ENCODE results near the gene RTKN. TPM values are rescaled to one million over a fixed set of nuclear protein-coding genes. Genes with fewer than 3 reads are reported as not detected.
A peak's percentile ranks its signal among the peaks of the same experiment; 100 is the strongest.

RTKN gene
- total and polyA plus RNA-seq, 2 of the 13 experiments (the other 11 are each of a cell fraction or from before 2014, with no cell fraction given), result 159 to 166 TPM

DNA sequence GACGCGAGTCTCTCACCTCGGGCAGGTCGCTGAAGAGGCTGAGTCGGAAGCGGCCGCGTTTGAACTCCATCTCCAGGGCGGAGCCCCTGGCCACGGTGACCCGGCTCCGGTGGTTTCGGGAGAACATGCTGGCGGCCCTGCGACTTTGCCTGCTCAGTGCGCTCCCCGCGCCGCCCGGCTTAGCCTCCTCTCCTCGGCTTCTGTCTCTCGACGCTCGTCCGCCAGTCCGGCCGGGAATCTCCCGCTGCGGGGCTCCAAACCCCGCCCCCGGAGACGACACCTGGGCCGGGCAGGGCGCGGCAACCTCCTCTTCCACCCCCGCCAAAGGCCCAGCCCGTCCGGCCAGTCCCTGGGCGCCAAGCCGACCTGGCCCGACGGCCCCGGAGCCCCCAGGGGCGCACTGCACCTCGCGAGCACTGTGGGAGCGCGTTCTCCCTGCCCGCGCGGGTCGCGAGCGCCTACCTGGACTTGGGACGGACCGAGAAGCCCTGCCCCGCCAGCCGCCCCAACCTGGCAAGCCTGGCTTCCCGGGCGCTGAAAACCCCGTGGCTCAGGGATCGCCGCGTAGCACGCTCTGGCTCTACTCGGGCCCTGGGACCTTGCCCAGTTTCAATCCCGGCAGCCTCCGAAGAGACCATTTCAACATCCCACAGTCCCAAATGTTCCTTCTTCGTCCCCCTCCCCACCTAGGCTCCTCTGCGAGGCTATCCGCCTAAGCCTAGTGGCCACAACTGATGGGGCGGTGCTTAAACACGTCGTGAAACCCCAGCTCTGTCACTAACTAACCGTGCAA lies at the start of gene RTKN (continued):
- TF ChIP-seq, protein P1, sequence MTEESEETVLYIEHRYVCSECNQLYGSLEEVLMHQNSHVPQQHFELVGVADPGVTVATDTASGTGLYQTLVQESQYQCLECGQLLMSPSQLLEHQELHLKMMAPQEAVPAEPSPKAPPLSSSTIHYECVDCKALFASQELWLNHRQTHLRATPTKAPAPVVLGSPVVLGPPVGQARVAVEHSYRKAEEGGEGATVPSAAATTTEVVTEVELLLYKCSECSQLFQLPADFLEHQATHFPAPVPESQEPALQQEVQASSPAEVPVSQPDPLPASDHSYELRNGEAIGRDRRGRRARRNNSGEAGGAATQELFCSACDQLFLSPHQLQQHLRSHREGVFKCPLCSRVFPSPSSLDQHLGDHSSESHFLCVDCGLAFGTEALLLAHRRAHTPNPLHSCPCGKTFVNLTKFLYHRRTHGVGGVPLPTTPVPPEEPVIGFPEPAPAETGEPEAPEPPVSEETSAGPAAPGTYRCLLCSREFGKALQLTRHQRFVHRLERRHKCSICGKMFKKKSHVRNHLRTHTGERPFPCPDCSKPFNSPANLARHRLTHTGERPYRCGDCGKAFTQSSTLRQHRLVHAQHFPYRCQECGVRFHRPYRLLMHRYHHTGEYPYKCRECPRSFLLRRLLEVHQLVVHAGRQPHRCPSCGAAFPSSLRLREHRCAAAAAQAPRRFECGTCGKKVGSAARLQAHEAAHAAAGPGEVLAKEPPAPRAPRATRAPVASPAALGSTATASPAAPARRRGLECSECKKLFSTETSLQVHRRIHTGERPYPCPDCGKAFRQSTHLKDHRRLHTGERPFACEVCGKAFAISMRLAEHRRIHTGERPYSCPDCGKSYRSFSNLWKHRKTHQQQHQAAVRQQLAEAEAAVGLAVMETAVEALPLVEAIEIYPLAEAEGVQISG (CRISPR knock-in tag; IDR thresholded peaks at IDR 0.05), result peak; percentile 86
- no peak for TF ChIP-seq ZBTB8A (CRISPR knock-in tag; IDR thresholded peaks at IDR 0.05; ENCODE audit: borderline replicate concordance, low read depth)
- TF ChIP-seq ZNF772 (CRISPR knock-in tag; IDR thresholded peaks at IDR 0.05), result peak; percentile 91
- no peak for TF ChIP-seq SETDB1 (CRISPR knock-in tag; IDR thresholded peaks at IDR 0.05; ENCODE audit: borderline replicate concordance)
- TF ChIP-seq ZNF256 (CRISPR knock-in tag; conservative IDR thresholded peaks at IDR 0.05), result no peak; the same call in 1 of the 2 replicates
- 0 out of 2 replicates have a peak, but pooled peaks have one; percentile 80 for TF ChIP-seq ZNF577 (CRISPR knock-in tag; IDR thresholded peaks at IDR 0.05; ENCODE audit: borderline replicate concordance, low read depth)
- no peak; the same call in 1 of the 2 replicates for TF ChIP-seq HMG20A (CRISPR knock-in tag; IDR thresholded peaks at IDR 0.05; ENCODE audit: borderline replicate concordance)
- TF ChIP-seq ZNF260 (CRISPR knock-in tag; IDR thresholded peaks at IDR 0.05; ENCODE audit: borderline replicate concordance, low read depth), result no peak
- TF ChIP-seq, protein P2, sequence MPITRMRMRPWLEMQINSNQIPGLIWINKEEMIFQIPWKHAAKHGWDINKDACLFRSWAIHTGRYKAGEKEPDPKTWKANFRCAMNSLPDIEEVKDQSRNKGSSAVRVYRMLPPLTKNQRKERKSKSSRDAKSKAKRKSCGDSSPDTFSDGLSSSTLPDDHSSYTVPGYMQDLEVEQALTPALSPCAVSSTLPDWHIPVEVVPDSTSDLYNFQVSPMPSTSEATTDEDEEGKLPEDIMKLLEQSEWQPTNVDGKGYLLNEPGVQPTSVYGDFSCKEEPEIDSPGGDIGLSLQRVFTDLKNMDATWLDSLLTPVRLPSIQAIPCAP (CRISPR knock-in tag; IDR thresholded peaks at IDR 0.05; ENCODE audit: low read depth), result no peak
- TF ChIP-seq ZNF878 (CRISPR knock-in tag; IDR thresholded peaks at IDR 0.05), result peak; percentile 94; the same call in 1 of the 2 replicates
- TF ChIP-seq MTA1 (CRISPR knock-in tag; IDR thresholded peaks at IDR 0.05; ENCODE audit: borderline replicate concordance), result no peak; the same call in 1 of the 2 replicates
- TF ChIP-seq ZNF660 (CRISPR knock-in tag; IDR thresholded peaks at IDR 0.05; ENCODE audit: borderline replicate concordance, low read depth), result no peak
- TF ChIP-seq, protein P3, sequence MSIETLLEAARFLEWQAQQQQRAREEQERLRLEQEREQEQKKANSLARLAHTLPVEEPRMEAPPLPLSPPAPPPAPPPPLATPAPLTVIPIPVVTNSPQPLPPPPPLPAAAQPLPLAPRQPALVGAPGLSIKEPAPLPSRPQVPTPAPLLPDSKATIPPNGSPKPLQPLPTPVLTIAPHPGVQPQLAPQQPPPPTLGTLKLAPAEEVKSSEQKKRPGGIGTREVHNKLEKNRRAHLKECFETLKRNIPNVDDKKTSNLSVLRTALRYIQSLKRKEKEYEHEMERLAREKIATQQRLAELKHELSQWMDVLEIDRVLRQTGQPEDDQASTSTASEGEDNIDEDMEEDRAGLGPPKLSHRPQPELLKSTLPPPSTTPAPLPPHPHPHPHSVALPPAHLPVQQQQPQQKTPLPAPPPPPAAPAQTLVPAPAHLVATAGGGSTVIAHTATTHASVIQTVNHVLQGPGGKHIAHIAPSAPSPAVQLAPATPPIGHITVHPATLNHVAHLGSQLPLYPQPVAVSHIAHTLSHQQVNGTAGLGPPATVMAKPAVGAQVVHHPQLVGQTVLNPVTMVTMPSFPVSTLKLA (IDR thresholded peaks at IDR 0.05), result peak; percentile 13; the same call in 1 of the 2 replicates
- peak; percentile 71; the same call in 1 of the 2 replicates for TF ChIP-seq ZSCAN31 (CRISPR knock-in tag; IDR thresholded peaks at IDR 0.05; ENCODE audit: low read depth)
- TF ChIP-seq ZFP62 (CRISPR knock-in tag; IDR thresholded peaks at IDR 0.05), result 0 out of 2 replicates have a peak, but pooled peaks have one; percentile 77
- TF ChIP-seq ARNT (IDR thresholded peaks at IDR 0.05), result no peak
- TF ChIP-seq, protein P4, sequence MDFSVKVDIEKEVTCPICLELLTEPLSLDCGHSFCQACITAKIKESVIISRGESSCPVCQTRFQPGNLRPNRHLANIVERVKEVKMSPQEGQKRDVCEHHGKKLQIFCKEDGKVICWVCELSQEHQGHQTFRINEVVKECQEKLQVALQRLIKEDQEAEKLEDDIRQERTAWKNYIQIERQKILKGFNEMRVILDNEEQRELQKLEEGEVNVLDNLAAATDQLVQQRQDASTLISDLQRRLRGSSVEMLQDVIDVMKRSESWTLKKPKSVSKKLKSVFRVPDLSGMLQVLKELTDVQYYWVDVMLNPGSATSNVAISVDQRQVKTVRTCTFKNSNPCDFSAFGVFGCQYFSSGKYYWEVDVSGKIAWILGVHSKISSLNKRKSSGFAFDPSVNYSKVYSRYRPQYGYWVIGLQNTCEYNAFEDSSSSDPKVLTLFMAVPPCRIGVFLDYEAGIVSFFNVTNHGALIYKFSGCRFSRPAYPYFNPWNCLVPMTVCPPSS (IDR thresholded peaks at IDR 0.05), result no peak
- peak; percentile 19; the same call in 1 of the 2 replicates for TF ChIP-seq ZNF160 (CRISPR knock-in tag; IDR thresholded peaks at IDR 0.05)
- peak; percentile 67; the same call in 1 of the 2 replicates for TF ChIP-seq FOXA3 (CRISPR knock-in tag; IDR thresholded peaks at IDR 0.05)
- TF ChIP-seq, protein P5, sequence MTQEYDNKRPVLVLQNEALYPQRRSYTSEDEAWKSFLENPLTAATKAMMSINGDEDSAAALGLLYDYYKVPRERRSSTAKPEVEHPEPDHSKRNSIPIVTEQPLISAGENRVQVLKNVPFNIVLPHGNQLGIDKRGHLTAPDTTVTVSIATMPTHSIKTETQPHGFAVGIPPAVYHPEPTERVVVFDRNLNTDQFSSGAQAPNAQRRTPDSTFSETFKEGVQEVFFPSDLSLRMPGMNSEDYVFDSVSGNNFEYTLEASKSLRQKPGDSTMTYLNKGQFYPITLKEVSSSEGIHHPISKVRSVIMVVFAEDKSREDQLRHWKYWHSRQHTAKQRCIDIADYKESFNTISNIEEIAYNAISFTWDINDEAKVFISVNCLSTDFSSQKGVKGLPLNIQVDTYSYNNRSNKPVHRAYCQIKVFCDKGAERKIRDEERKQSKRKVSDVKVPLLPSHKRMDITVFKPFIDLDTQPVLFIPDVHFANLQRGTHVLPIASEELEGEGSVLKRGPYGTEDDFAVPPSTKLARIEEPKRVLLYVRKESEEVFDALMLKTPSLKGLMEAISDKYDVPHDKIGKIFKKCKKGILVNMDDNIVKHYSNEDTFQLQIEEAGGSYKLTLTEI (CRISPR knock-in tag; conservative IDR thresholded peaks at IDR 0.05), result no peak
- no peak for TF ChIP-seq ZNF720 (CRISPR knock-in tag; IDR thresholded peaks at IDR 0.05)
